GM21423 (cell line): ENCODE results near the gene CSPG5.

Experiments
- ATAC-seq: cut with Tn5 transposase; IDR thresholded peaks from one replicate; pipeline ENCODE4 v1.9.1; 2021; ENCODE audit warnings: mild to moderate bottlenecking, moderate library complexity; ENCODE audit not compliant: unreplicated experiment

CSPG5 gene

DNA sequence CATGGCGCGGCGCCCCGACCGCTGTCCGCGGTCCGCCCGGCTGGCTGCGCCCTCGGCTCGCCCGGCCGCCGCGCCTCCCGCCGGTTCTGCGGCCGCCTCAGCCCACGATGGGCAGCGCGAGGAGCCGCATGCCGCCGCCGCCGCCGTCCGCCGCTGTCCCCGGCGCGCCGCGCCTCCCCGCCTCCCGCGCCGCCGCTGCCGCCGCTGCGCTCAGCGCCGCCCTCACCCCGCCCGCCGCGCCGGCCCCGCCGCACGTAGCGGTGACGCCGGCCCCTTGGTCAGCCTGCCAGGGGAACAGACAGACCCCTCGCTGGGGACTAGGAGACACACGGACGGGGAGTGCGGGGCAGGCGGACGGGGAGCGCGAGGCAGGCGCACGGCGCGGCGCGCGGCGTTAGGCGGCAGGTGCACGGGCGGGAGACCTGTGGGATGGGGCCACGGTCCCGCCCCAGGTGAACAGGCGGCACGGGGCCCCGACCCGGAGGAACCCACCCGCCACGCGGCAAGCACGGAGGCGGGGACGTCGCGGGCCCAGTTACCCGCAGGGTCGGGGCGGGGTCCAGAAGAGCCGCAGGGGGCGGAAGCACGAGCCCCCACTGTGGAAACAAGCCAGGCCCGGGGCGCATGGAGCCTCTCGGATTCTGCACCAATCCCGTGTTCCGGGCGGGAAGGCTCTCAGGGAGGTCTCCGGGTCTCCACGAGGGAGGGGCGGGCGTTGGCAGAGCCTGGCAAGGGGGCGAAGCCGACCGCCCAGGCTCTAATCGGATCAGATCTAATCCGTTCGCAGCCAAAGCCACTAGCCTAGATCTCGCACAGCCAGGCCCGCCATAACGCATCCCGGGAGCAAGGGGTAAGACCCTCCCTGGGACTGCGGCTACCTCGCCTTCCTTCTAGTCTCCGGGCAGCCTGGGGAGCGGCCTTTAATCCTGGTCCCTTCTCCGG, at the start of gene CSPG5:
Gene CSPG5 (minus strand): TSS at position 175 of the 942 bp plus-strand sequence. CDS start 172 bp downstream, at position 3.
- no peak for ATAC-seq

DNA sequence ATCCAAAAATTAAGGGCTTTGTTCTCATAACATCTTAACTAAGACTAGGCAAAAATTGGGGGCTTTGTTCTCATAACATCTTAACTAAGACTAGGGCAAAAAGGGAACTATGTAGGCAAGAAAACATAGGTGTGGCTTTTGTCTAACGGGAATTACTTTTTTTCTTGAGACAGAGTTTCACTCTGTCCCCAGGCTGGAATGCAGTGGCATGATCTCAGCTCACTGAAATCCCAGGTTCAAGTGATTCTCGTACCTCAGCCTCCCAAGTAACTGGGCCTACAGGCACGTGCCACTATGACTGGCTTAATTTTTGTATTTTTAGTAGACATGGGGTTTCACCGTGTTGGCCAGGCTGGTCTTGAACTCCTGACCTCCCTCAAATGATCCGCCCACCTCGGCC, 49.8 kb upstream of the CSPG5 start:
- ATAC-seq: no peak

DNA sequence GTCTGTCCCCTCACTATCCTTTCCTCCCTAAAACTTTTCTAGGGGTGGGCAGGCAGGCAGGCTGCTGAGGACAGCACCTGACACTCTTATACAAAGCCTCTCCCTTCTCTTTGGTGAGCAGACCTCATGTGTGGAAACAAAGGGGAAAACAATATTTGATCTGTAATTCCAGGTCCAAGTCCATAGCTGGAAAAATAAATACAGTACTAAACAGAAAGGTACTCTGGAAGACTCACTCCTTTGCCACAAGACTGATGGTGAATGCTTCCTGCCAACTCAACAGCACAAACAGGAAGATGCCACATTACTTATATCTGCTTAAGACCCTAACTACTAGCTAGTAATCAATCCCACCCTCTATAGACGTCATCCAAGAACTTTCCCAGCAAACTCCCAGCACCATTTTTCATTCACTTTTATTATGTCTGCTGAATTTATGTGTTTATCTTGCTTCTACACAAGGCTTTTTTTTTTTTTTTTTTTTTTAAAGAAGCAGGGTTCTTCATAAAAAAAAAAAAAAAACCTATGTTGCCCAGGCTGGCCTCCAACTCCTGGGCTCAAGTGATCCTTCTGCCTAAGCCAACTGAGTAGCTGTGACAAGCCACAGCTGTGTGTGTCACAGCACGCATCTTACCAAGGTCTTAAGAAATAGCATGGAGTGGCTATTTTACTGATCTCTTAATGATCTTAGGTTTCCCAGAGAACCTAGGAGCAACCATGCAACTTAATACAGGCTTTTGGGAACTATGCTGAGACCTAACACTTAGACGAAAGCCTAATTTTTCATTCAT, 44.2 kb upstream of the CSPG5 start:
- no peak for ATAC-seq

- no peak for ATAC-seq
These were observed 38.7 kb upstream of the CSPG5 start for GRCh38 chr3:47617086-47618010.

DNA sequence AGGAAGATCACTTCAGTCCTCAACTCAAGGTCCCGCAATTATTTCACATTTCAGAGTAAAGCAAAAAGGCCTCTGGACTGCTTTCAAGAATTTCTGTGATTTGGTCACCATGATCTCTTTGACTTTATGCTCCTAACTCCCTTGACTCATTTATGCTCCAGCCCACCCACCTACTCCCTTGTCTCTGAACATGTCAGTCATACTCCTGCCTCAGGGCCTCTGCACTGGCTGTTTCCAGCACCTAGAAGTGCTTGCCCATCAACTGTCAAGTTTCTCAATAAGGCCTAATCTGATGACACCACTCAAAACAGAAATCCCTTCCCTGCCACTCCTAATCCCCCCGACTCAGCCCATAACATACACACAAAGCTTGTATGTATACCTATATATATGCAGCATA, 36.1 kb upstream of the CSPG5 start:
- ATAC-seq: no peak

DNA sequence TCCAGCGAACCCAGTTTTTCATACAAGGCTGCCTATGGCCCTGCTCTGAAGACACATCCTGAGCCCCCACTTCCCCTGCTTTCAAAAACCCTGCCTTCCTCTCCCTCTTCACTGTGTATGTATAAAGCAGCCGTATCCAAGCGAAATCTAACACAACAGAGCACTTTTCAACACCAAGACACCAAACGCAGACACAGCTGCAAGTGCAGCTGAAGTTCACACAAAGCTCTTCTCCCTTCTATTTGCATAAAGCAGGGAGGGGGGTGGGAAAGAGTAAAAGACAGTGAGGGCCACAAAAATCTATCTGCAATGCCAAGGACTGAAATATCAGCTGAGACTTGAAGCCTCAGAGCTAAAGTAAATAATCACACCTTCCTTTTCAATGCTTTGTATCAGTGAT, 35.1 kb upstream of the CSPG5 start:
- no peak for ATAC-seq

GRCh38 chr3:47612879-47613278, 34.2 kb upstream of the CSPG5 start:
- ATAC-seq: no peak

DNA sequence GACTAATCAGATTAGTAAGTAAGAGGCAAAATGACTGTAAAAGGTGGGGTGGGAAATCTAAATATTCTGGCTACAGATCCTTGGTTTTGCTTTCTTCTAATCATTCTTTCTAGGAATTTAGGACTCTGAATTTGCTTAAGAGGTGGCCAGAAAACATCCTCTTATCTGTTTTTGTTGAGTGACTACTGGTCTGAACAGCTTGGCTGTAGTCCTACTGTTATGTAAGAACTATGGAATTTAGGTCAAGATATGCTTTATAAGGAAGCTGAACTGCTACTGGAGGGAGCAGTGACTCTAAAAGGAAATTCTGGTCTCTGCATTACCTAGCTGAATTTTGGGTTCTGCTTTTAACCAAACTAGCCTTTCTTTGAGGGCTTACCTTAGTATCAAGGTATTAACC, 33.5 kb upstream of the CSPG5 start:
- no peak for ATAC-seq

GRCh38 chr3:47611576-47611975, 32.9 kb upstream of the CSPG5 start:
- ATAC-seq: no peak

- no peak for ATAC-seq
These were observed 31.9 kb upstream of the CSPG5 start for GRCh38 chr3:47610583-47610982.

DNA sequence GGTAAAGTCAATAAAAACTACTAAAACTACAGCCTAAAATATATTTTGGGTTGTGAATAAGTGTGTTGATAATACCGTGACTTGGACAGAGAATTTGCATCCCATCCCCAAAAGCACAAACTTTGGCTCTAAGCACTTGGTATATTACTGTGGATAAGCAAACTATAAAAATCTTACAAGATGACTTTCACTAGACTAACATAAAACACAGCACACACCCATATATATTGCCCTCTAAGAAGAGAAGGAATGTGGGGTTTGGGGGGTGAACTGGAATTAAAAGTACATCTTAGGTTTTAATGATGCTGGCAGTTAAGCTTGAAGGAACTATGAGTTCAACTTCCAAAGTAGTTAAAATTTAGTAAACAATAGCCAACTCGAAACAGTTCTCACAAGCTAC, 28.7 kb upstream of the CSPG5 start:
- no peak for ATAC-seq

- ATAC-seq: no peak
These were observed 27.5 kb upstream of the CSPG5 start for GRCh38 chr3:47606165-47606564.

- no peak for ATAC-seq
These were observed 27.0 kb upstream of the CSPG5 start for GRCh38 chr3:47605652-47606051.

DNA sequence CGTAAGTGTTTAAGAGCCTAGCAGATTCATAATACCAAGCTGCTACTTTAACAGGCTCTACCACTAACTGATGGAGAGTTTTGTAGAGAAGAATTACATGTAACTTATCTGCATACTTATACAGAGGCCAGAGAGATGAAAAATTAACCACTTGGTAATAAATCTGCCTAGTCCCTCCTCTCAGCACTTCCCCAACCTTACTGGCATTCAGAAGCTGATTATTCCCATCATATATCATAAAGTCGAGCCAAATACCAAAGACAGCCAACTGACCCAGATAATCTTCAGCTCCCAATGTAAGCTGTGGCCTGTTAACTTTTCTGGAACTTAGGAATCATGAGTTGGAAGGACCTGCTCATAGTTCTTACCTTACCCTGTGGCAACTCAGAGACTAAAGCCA, 25.5 kb upstream of the CSPG5 start:
- ATAC-seq: no peak

- ATAC-seq: no peak
These were observed 24.7 kb upstream of the CSPG5 start for GRCh38 chr3:47603332-47603731.

DNA sequence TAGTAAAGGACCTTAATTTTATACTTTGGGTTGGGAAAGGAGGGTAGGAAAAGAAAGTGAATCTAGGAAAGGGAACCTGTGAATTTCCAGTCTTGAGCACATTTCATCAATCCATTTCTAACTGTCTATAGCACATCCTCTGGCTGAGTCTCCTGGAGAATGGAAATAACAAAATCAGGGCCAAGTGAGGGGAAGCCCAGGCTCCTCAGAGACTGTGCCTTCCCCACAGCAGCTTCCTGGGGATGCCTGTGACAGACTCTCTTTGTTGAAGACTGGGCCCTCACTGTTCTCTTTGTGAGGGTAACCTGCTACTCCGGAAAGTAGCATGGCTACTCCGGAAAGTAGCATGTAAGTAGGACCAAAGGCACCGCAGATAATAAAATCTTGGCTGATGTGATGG, 22.6 kb upstream of the CSPG5 start:
- ATAC-seq: no peak

DNA sequence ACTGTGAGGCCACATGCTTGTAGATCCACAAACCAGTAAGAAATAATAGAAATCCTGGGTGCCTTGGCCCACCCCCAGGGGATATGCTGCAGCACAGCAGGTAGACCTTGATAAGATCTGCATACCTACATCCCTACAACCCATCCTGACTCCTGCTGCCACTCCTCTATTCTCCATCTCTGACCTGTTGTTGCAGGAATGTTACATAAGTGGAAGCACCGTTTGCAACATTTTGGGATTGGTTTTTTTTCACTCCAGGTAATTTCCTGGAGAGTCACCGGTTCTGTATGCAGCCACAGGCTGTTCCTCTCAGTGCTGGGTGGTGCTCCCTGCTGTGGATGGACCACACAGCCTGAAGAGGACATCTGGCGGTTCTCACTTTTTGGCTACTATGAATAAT, 16.1 kb upstream of the CSPG5 start:
- no peak for ATAC-seq

DNA sequence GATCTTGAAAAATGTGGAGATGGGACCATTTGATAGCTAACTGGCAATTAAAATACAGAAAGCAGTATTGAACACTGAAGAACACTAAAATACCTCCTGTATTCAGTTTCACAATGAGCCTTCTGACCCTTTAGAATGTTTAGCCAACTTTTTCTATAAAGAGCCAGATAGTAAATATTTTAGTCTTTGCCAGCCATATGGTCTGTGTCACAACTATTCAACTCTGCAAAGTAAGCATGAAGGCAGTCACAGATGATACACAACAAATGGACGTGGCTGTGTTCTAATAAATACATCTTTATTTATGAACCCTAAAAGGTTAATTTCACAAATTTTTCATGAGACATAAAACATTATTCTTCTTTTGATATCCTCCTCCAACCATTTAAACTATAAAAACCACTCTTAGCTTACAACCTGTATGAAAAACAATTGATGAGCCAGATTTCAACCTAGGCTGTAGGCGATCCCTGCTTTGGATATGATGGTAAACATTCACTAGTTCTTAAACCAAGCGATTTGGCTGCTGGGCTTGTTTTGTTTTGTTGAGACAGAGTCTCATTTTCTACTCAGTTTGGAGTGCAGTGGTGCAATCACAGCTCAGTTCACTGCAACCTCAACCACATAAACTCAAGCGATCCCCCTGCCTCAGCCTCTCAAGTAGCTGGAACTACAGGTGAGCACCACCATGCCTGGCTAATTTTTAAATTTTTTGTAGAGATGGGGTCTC, 13.6 kb upstream of the CSPG5 start:
- no peak for ATAC-seq

DNA sequence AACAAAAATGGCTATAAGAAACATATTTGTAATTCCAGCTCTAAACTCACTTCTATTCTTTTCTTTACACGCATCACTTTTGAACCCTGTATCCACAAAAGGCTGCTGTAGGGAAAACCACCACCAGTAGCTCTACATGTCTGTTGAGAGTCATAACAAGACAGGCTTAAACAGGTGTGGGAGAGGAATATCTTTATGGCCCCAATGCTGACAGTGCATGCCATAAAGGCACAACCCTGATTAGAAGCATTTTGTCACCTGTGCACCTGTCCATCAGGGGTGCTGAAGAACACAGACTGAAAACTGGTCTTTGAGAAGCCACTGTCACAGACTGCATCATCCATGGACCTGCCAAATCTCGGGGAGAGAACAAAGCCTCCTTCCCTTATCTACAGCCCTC, 11.6 kb upstream of the CSPG5 start:
- ATAC-seq: no peak

DNA sequence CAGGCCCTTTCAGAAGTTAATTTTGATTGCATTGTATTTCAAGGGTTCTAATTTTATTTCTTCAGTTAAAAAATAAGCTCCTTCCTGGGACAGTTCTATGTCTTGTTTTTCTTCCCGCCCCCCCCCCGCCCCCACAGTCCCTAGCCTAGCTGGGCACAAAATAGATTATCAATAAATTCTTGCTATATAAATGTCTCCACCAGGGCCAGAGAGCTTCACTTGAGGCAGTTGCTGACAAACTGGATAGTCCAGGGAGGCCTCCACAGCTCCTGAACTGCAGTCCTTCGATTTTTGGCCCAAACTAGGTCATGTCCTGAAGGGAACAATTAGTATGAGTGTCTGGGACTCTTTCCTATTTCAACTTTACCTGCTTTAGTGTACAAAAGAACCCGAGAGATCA, 9.9 kb upstream of the CSPG5 start:
- no peak for ATAC-seq
